ENCODE results near the gene WAPL. TPM values are rescaled to one million over a fixed set of nuclear protein-coding genes. Genes with fewer than 3 reads are reported as not detected.

Gene WAPL
- polyA plus RNA-seq, 1 of the 3 experiments (the other 2 are of a cell fraction): 8.7 TPM

DNA sequence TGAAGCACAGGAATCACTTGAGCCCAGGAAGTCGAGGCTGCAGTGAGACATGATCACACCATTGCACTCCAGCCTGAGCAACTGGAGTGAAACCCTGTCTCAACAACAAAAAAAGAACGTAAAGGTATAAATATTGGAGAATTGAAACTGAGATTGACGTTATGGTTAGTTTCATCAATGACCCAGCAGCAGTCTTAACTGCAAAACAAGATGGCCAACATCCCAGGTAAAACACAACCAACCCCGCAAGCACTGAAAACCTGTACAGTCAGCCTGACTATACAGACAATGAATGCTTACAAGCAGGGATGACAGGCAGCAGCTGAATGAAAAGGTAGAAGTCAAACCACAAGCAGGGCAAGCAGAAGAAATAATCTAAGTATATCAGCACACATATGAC, 34.7 kb downstream of the WAPL start:
- Histone ChIP-seq H3K9me3 (no peaks in the 10 kb centered on the region), H3K4me1 (ENCODE audit: control insufficient read depth in 1 of 2, insufficient read depth in 2 of 2, low read depth in 1 of 2, low read length in 1 of 2) (no peaks in the 10 kb centered on the region), H3K4me2 (no peak overlapping the region), H3K27ac (ENCODE audit: low read depth in 2 of 2, low read length in 1 of 2) (no peak overlapping the region), H3K79me2 (ENCODE audit: insufficient read depth) (peaks cover 75% of the 10 kb centered on the region), H3F3A (replicated peaks; ENCODE audit: insufficient read depth) (no peaks in the 10 kb centered on the region), H2AFZ (ENCODE audit: low read depth) (no peak overlapping the region), H3K36me3 (replicated peaks in 1 of 2; ENCODE audit: control insufficient read depth in 1 of 2, insufficient read depth in 2 of 2, low read length in 1 of 2) (peaks cover 26 to 35% of the 10 kb centered on the region in 2 experiments), H3K9me2 (no peaks in the 10 kb centered on the region), H3K9ac (no peak overlapping the region), H3K4me3 (ENCODE audit: low read depth in 2 of 2, low read length in 1 of 2) (no peak overlapping the region), H3K27me3 (ENCODE audit: insufficient read depth) (no peaks in the 10 kb centered on the region), H4K20me1 (ENCODE audit: insufficient read depth) (peaks cover 10% of the 10 kb centered on the region; the same call in 1 of the 2 replicates)
- TF ChIP-seq EZH2phosphoT487 (IDR thresholded peaks at IDR 0.05; ENCODE audit: borderline replicate concordance, low read depth) (no peak), CHD2 (IDR thresholded peaks at IDR 0.05; ENCODE audit: low read length, partially characterized antibody) (no peak), RXRA (IDR thresholded peaks at IDR 0.05; ENCODE audit: borderline replicate concordance, low read depth) (no peak), RFX5 (IDR thresholded peaks at IDR 0.05; ENCODE audit: low read length) (no peak), PBX3 (IDR thresholded peaks at IDR 0.05) (no peak), GATA2 (CRISPR knock-in tag; IDR thresholded peaks at IDR 0.05) (no peak), SMC3 (IDR thresholded peaks at IDR 0.05; ENCODE audit: low read depth, low read length) (no peak), TCF12 (IDR thresholded peaks at IDR 0.05) (no peak), MXI1 (IDR thresholded peaks at IDR 0.05; ENCODE audit: low read depth, low read length) (no peak), NRF1 (IDR thresholded peaks at IDR 0.05; ENCODE audit: low read depth, low read length) (no peak), POLR2AphosphoS5 (IDR thresholded peaks at IDR 0.05; ENCODE audit: low read depth, low read length) (no peak)
- TF ChIP-seq, protein P1, sequence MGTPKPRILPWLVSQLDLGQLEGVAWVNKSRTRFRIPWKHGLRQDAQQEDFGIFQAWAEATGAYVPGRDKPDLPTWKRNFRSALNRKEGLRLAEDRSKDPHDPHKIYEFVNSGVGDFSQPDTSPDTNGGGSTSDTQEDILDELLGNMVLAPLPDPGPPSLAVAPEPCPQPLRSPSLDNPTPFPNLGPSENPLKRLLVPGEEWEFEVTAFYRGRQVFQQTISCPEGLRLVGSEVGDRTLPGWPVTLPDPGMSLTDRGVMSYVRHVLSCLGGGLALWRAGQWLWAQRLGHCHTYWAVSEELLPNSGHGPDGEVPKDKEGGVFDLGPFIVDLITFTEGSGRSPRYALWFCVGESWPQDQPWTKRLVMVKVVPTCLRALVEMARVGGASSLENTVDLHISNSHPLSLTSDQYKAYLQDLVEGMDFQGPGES (IDR thresholded peaks at IDR 0.05; ENCODE audit: low read depth, low read length): no peak
- ChIA-PET POLR2A (no interaction called here), CTCF (interaction anchor here (1.0 kb wide), 1 partner anchor 35 kb away, joined by 4 read pairs; no protein-coding TSS in a partner anchor)
- no peak for DNase-seq
- WGBS (ENCODE audit: low lambda C conversion rate): 95% methylated on average over 4 of the region's 4 CpGs

- peaks cover 21 to 46% of the 10 kb centered on the region in 2 experiments for H3K36me3 ChIP-seq (replicated peaks in 1 of 2; ENCODE audit: control insufficient read depth in 1 of 2, insufficient read depth in 2 of 2, low read length in 1 of 2)
- H3K9me3 ChIP-seq: no peaks in the 10 kb centered on the region
- no peaks in the 10 kb centered on the region for H3K4me1 ChIP-seq (ENCODE audit: control insufficient read depth in 1 of 2, insufficient read depth in 2 of 2, low read depth in 1 of 2, low read length in 1 of 2)
- H2AFZ ChIP-seq (ENCODE audit: low read depth): no peak overlapping the region
- no peak overlapping the region for H3K9ac ChIP-seq
- H3K4me2 ChIP-seq: no peak overlapping the region
- H3K27ac ChIP-seq (ENCODE audit: low read depth in 2 of 2, low read length in 1 of 2): no peak overlapping the region
- H3K27me3 ChIP-seq (ENCODE audit: insufficient read depth): no peaks in the 10 kb centered on the region
- peaks cover 71% of the 10 kb centered on the region for H3K79me2 ChIP-seq (ENCODE audit: insufficient read depth)
- no peaks in the 10 kb centered on the region for H3K9me2 ChIP-seq
- H4K20me1 ChIP-seq (ENCODE audit: insufficient read depth): peaks cover 10% of the 10 kb centered on the region; the same call in 1 of the 2 replicates
- WGBS (ENCODE audit: low lambda C conversion rate): 97% methylated on average over 8 of the region's 8 CpGs
- H3K4me3 ChIP-seq (ENCODE audit: low read depth in 2 of 2, low read length in 1 of 2): no peak overlapping the region
- ChIA-PET POLR2A (interaction anchor here (0.6 kb wide), 1 partner anchor 553 kb away, joined by 5 read pairs; no protein-coding TSS in a partner anchor), CTCF (interaction anchor here (1.4 kb wide), 1 partner anchor 102 kb away, joined by 3 read pairs; no protein-coding TSS in a partner anchor)
- H3F3A ChIP-seq (replicated peaks; ENCODE audit: insufficient read depth): no peaks in the 10 kb centered on the region
- no peak for DNase-seq
- TF ChIP-seq GABPA (IDR thresholded peaks at IDR 0.05; ENCODE audit: low read depth) (no peak), FOSL2 (IDR thresholded peaks at IDR 0.05; ENCODE audit: borderline replicate concordance, low read depth) (no peak), TEAD4 (IDR thresholded peaks at IDR 0.05; ENCODE audit: borderline replicate concordance, insufficient read depth) (no peak)
These were observed 37.9 kb downstream of the WAPL start for GRCh38 chr10:86483664-86484063.
